Fibroblast of skin of right biceps (primary cell): Measurements from ENCODE around the gene NUDT21.

Experiments used
- DNase-seq: peaks from one replicate; pipeline ENCODE4 v3.0.0-alpha.2; 2013

NUDT21 gene

GRCh38 chr16:56462064-56462796, 11.1 kb upstream of the NUDT21 start:
- DNase-seq: no peak

GRCh38 chr16:56460101-56460500, 9.0 kb upstream of the NUDT21 start:
- no peak for DNase-seq

GRCh38 chr16:56457927-56458470, 6.9 kb upstream of the NUDT21 start:
- DNase-seq: no peak

GRCh38 chr16:56451753-56452689, 889 bp upstream of the NUDT21 start:
- DNase-seq: peak; percentile 41

- peak; percentile 14 for DNase-seq
These were observed 702 bp downstream of the NUDT21 start for GRCh38 chr16:56450275-56450985.

- no peak for DNase-seq
These were observed 3.1 kb downstream of the NUDT21 start for GRCh38 chr16:56448005-56448404.

GRCh38 chr16:56447286-56447685, 3.8 kb downstream of the NUDT21 start:
- DNase-seq: no peak

- DNase-seq: no peak
These were observed 13.1 kb downstream of the NUDT21 start for GRCh38 chr16:56438038-56438437.

GRCh38 chr16:56436258-56436657, 14.9 kb downstream of the NUDT21 start:
- DNase-seq: no peak

GRCh38 chr16:56428091-56428490, 23.0 kb downstream of the NUDT21 start:
- no peak for DNase-seq

- DNase-seq: no peak
These were observed 24.5 kb downstream of the NUDT21 start for GRCh38 chr16:56426585-56426984.

- DNase-seq: peak; percentile 88
These were observed 25.7 kb downstream of the NUDT21 start, which contains the start of gene AMFR for GRCh38 chr16:56425439-56425832. Gene AMFR, minus strand, starts transcription at chr16:56425545. Its CDS starts 218 bp downstream, at chr16:56425327.

- peak; percentile 37 for DNase-seq
These were observed 26.2 kb downstream of the NUDT21 start for GRCh38 chr16:56424791-56425438.

GRCh38 chr16:56424404-56424764, 26.7 kb downstream of the NUDT21 start:
- no peak for DNase-seq

- DNase-seq: no peak
These were observed 27.3 kb downstream of the NUDT21 start for GRCh38 chr16:56423584-56424403.

GRCh38 chr16:56422896-56423441, 28.2 kb downstream of the NUDT21 start:
- DNase-seq: no peak

- DNase-seq: no peak
These were observed 29.0 kb downstream of the NUDT21 start for GRCh38 chr16:56421976-56422669.

GRCh38 chr16:56421313-56421712, 29.8 kb downstream of the NUDT21 start:
- DNase-seq: no peak

- no peak for DNase-seq
These were observed 30.5 kb downstream of the NUDT21 start for GRCh38 chr16:56420613-56421012.

GRCh38 chr16:56419740-56420548, 31.2 kb downstream of the NUDT21 start:
- no peak for DNase-seq
